K562 (cell line): ENCODE data around the gene ISY1. TPM values are rescaled to one million over a fixed set of nuclear protein-coding genes. Genes with fewer than 3 reads are reported as not detected.
A peak's percentile ranks its signal among the peaks of the same experiment; 100 is the strongest.

Experiments
- ATAC-seq: fragments of 200-7000 bp; cut with Tn5 transposase; 3 replicates; pipeline ENCODE4 v1.9.1; 2020; ENCODE audit warnings: moderate library complexity
- BruUV-seq: library from RNA; stranded (reverse); fragments of 400-500 nt; replicated peaks from 2 replicates; lab custom pipeline; 2021; lab: Mats Ljungman, UMichigan
- CTCF ChIA-PET: fragments of 300-600 bp; formaldehyde crosslinking; extraction: SDS; loops from one replicate; lab custom pipeline; 2021; ENCODE audit warnings: low intra/inter-chr PET ratio; lab: Yijun Ruan, JAX
- POLR2A ChIA-PET: fragments of 300-600, 350-650 bp; sonication (Branson Sonifier 250); formaldehyde crosslinking; extraction: SDS; loops from one replicate; lab custom pipeline; 2021; ENCODE audit warnings: antibody characterized with exemption, inconsistent platforms; lab: Yijun Ruan, JAX
- DNase-seq, 4 experiments: peaks; one replicate each; pipeline versions ENCODE4 v3.0.0 to v3.0.0-alpha.2; 2011 to 2018; ENCODE audit warnings: low spot score in 3 of 4, mixed read lengths in 3 of 4; ENCODE audit errors: extremely low read depth in 1 of 4
- FAIRE-seq: peaks from 2 replicates; lab custom pipeline; 2011; peaks lifted over from hg19 to GRCh38; lab: Jason Lieb, UNC
- H2AFZ ChIP-seq: 2 replicates; pipeline ENCODE4 v1.6.0; 2011; ENCODE audit warnings: low read depth, low read length, control low read depth, inconsistent platforms
- H3K27ac ChIP-seq: fragments of 200-600 bp; 3 replicates; pipeline ENCODE4 v1.8.0; 2011; ENCODE audit warnings: low read depth, mild to moderate bottlenecking, control low read depth, inconsistent platforms, low read length, moderate library complexity, mixed read lengths; ENCODE audit errors: extremely low read depth
- H3K27me3 ChIP-seq, 2 experiments: fragments of 300-600 bp in 1 of 2; 2 replicates in 1 of 2; 3 replicates in 1 of 2; pipeline versions ENCODE4 v1.6.0 to v1.8.0; 2011; ENCODE audit warnings: inconsistent platforms in 2 of 2, low read length in 2 of 2, mild to moderate bottlenecking in 1 of 2, mixed read lengths in 1 of 2, moderate library complexity in 1 of 2; ENCODE audit not compliant: control insufficient read depth in 2 of 2, insufficient read depth in 2 of 2
- H3K36me3 ChIP-seq: fragments of 300-600 bp; 3 replicates; pipeline ENCODE4 v1.8.0; 2011; ENCODE audit warnings: mild to moderate bottlenecking, low read length, inconsistent platforms; ENCODE audit not compliant: control insufficient read depth, insufficient read depth
- H3K4me1 ChIP-seq, 2 experiments: fragments of 200-600 bp in 1 of 2; replicated peaks in 1 of 2; 2 replicates in 1 of 2; 3 replicates in 1 of 2; pipeline versions ENCODE4 v1.5.1 to v1.8.0; 2011; ENCODE audit warnings: inconsistent platforms in 2 of 2, low read length in 2 of 2, mild to moderate bottlenecking in 1 of 2, mixed read lengths in 1 of 2, moderate library complexity in 1 of 2; ENCODE audit not compliant: control insufficient read depth in 2 of 2, insufficient read depth in 2 of 2
- H3K4me2 ChIP-seq: 2 replicates; pipeline ENCODE4 v1.6.1; 2011; ENCODE audit warnings: low read length, control low read depth, inconsistent platforms, mixed read lengths; ENCODE audit not compliant: insufficient read depth
- H3K4me3 ChIP-seq: fragments of 200-600 bp; sonication (generic), shearing (Covaris generic); 2 replicates; pipeline ENCODE4 v1.5.1; 2016; ENCODE audit warnings: control low read depth, inconsistent platforms
- H3K79me2 ChIP-seq: fragments of 200-600 bp; 3 replicates; pipeline ENCODE4 v1.8.0; 2011; ENCODE audit warnings: low read length, inconsistent platforms; ENCODE audit not compliant: control insufficient read depth, insufficient read depth
- H3K9ac ChIP-seq, 2 experiments: 2 replicates each; pipeline versions ENCODE4 v1.6.0 to v1.6.1; 2011; ENCODE audit warnings: low read depth in 2 of 2, low read length in 2 of 2, control low read depth in 1 of 2, inconsistent platforms in 1 of 2, mild to moderate bottlenecking in 1 of 2, mixed read lengths in 1 of 2; ENCODE audit not compliant: insufficient read depth in 1 of 2
- H3K9me1 ChIP-seq: one replicate; pipeline ENCODE4 v1.6.0; 2011; ENCODE audit warnings: inconsistent platforms, mild to moderate bottlenecking, low read length, moderate library complexity; ENCODE audit not compliant: control insufficient read depth, insufficient read depth
- H3K9me3 ChIP-seq: replicated peaks from 2 replicates; pipeline ENCODE4 v1.5.1; 2011; ENCODE audit warnings: low read depth, low read length, inconsistent platforms; ENCODE audit not compliant: control insufficient read depth, insufficient read depth
- H4K20me1 ChIP-seq: replicated peaks from 2 replicates; pipeline ENCODE4 v1.6.1; 2011; ENCODE audit warnings: low read length, inconsistent platforms, mixed read lengths; ENCODE audit not compliant: control insufficient read depth, insufficient read depth
- BRD9 ChIP-seq: fragments of 450-650 bp; IDR thresholded peaks from 2 replicates; pipeline ENCODE4 v1.6.1; 2018; ENCODE audit warnings: low read depth; ENCODE audit not compliant: partially characterized antibody
- CHD1 ChIP-seq: fragments of 200-600 bp; sonication (generic); IDR thresholded peaks from one replicate; pipeline ENCODE4 v1.6.1; 2012; ENCODE audit warnings: mild to moderate bottlenecking, moderate library complexity, low read length, inconsistent platforms
- CHD4 ChIP-seq: fragments of 200-600 bp; sonication (generic); IDR thresholded peaks from 3 replicates; pipeline ENCODE4 v1.6.1; 2012; ENCODE audit warnings: low read depth, mild to moderate bottlenecking, mixed read lengths, low read length, inconsistent platforms; ENCODE audit not compliant: insufficient read depth, insufficient replicate concordance, poor library complexity, severe bottlenecking
- HCFC1 ChIP-seq: IDR thresholded peaks from 2 replicates; pipeline ENCODE4 v1.6.1; 2012; ENCODE audit warnings: low read depth, low read length, improper control_type of control experiment
- IRF2 ChIP-seq: sonication (generic); formaldehyde crosslinking; IDR thresholded peaks from 2 replicates; pipeline ENCODE4 v1.8.1; 2022; ENCODE audit warnings: mild to moderate bottlenecking, missing genetic modification reagents
- KDM5B ChIP-seq: fragments of 200-600 bp; sonication (generic); IDR thresholded peaks from 2 replicates; pipeline ENCODE4 v1.6.1; 2012; ENCODE audit warnings: low read depth, mild to moderate bottlenecking, moderate library complexity, low read length, control low read depth, inconsistent platforms; ENCODE audit not compliant: insufficient replicate concordance
- MYBL2 ChIP-seq, 2 experiments: fragments of 450-650 bp in 1 of 2; sonication (generic) in 1 of 2; formaldehyde crosslinking in 1 of 2; IDR thresholded peaks; 2 replicates each; pipeline versions ENCODE4 v1.6.1 to v1.8.1; 2017 to 2022; ENCODE audit warnings: borderline replicate concordance in 1 of 2, inconsistent platforms in 1 of 2, low read depth in 1 of 2, mild to moderate bottlenecking in 1 of 2, missing genetic modification reagents in 1 of 2, moderate library complexity in 1 of 2
- PRPF4 ChIP-seq: fragments of 200-400 bp; formaldehyde crosslinking; IDR thresholded peaks from one replicate; pipeline ENCODE4 v1.6.1; 2017; ENCODE audit warnings: low read length, low read depth, mild to moderate bottlenecking; ENCODE audit not compliant: insufficient read depth, poor library complexity, severe bottlenecking
- SMAD1 ChIP-seq: fragments of 150-350 bp; IDR thresholded peaks from 2 replicates; pipeline ENCODE4 v1.6.1; 2014; ENCODE audit warnings: low read length, low read depth; ENCODE audit not compliant: partially characterized antibody
- SRSF9 ChIP-seq: fragments of 200-400 bp; formaldehyde crosslinking; IDR thresholded peaks from 2 replicates; pipeline ENCODE4 v1.6.1; 2017; ENCODE audit warnings: low read depth, low read length, borderline replicate concordance
- TAF1 ChIP-seq: IDR thresholded peaks from 2 replicates; pipeline ENCODE4 v1.6.1; 2011; ENCODE audit warnings: mild to moderate bottlenecking, low read length, moderate library complexity; ENCODE audit not compliant: insufficient read depth, control insufficient read depth, severe bottlenecking; ENCODE audit errors: extremely low read depth
- THAP12 ChIP-seq: fragments of 250-450 bp; sonication (Bioruptor Pico); IDR thresholded peaks from 2 replicates; pipeline ENCODE4 v1.9.0; 2021; ENCODE audit warnings: mild to moderate bottlenecking, inconsistent platforms
- ZBTB7A ChIP-seq: IDR thresholded peaks from 2 replicates; pipeline ENCODE4 v1.6.1; 2011; ENCODE audit warnings: low read depth, mild to moderate bottlenecking, low read length, moderate library complexity, borderline replicate concordance; ENCODE audit not compliant: control insufficient read depth
- ZFX ChIP-seq: sonication (generic); formaldehyde crosslinking; IDR thresholded peaks from 2 replicates; pipeline ENCODE4 v1.8.0; 2022; ENCODE audit warnings: mild to moderate bottlenecking, missing genetic modification reagents, moderate library complexity
- ZNF511 ChIP-seq: sonication (generic); formaldehyde crosslinking; IDR thresholded peaks from 2 replicates; pipeline ENCODE4 v1.8.0; 2022; ENCODE audit warnings: mild to moderate bottlenecking, missing genetic modification reagents
- ZNF764 ChIP-seq: fragments of 250-450 bp; sonication (Bioruptor Pico); IDR thresholded peaks from 2 replicates; pipeline ENCODE4 v1.4.0; 2020; ENCODE audit warnings: low read depth, mild to moderate bottlenecking, moderate library complexity
- WGBS: fragments of 100-300 bp; shearing (Covaris generic); methylation state at CpG from one replicate; pipeline ENCODE4 v1.1.6; 2016; ENCODE audit warnings: low coverage, mixed read lengths; ENCODE audit not compliant: insufficient coverage; ENCODE audit errors: missing lambda C conversion rate; 5-methylcytosine and 5-hydroxymethylcytosine counted together
- in situ Hi-C: fragments of 300-500 bp; cut with MboI; formaldehyde crosslinking; loops from 4 replicates; pipeline ENCODE4 v1.15.0; 2018; ENCODE audit warnings: inconsistent platforms, mixed read lengths
- intact Hi-C: fragments of 100-400 bp; cut with micrococcal nuclease; formaldehyde crosslinking; loops from 2 replicates; pipeline ENCODE4 v1.14.2; 2022
- polyA plus RNA-seq, 8 experiments: library from polyadenylated mRNA; depleted of rRNA in 4 of 8; stranded (reverse) in 5 of 8; unstranded in 3 of 8; fragments of >200 nt; fragmentation: Nextera tagmentation in 2 of 8; fragmentation: Illumina TruSeq in 1 of 8; extraction: Ambion mirVana in 2 of 8; extraction: Trizol in 1 of 8; gene quantifications; 2 replicates each; pipeline versions ENCODE4 v1.2.1 to v1.2.3, GENCODE V29; 2011 to 2014; ENCODE audit warnings: inconsistent platforms in 1 of 8, missing spikeins in 1 of 8
- total RNA-seq, 7 experiments: library from RNA; depleted of rRNA in 6 of 7; stranded (reverse); fragments of >200 nt in 6 of 7; fragmentation: Illumina TruSeq in 2 of 7; extraction: Trizol in 2 of 7; gene quantifications; 2 replicates each; pipeline versions ENCODE4 v1.2.1 to v1.2.3, GENCODE V29; 2011 to 2021; ENCODE audit warnings: low replicate concordance in 1 of 7
- TF ChIP-seq, protein P1 (sequence below): fragments of 450-650 bp; IDR thresholded peaks from 2 replicates; pipeline ENCODE4 v1.6.1; 2016; ENCODE audit warnings: borderline replicate concordance

ISY1 gene
- total and polyA plus RNA-seq, 9 of the 15 experiments (the other 6 are each of a cell fraction or from before 2014, with no cell fraction given), result 23.5 to 50.0 (median 32.9) TPM

DNA sequence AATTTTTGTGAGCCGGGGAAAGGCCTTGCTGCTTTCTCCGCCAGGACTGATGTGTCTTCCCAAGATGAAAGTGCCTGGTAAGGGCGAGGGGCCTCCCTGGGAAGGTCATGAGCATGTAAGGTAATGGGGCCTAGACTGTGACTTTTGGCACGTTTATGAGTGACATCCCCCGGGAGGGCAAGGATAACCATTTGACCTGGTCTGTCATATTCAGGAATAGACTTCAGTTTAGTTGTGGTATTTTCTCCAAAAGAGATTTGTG, 23.5 kb upstream of the ISY1 start:
- peaks cover 67% of the 10 kb centered on the region for H3K79me2 ChIP-seq
- ATAC-seq (peak; percentile 42), FAIRE-seq (no peak), DNase-seq (peak in 3 of 4 experiments; percentile 24 to 51 (median 37))
- H3K9ac ChIP-seq, result peak overlapping the region; percentile 97 to 99; a peak in 3 of 4 replicates
- intact Hi-C loops (loop anchor here (2.0 to 5.0 kb wide), 2 partner anchors 43 to 54 kb away; no protein-coding TSS in a partner anchor), in situ Hi-C loops (no loop called here)
- H2AFZ ChIP-seq, result peak overlapping the region; percentile 38
- no peaks in the 10 kb centered on the region for H3K9me1 ChIP-seq
- H3K27me3 ChIP-seq, result no peaks in the 10 kb centered on the region
- H3K36me3 ChIP-seq, result peaks cover 26% of the 10 kb centered on the region
- POLR2A ChIA-PET, result interaction anchor here (1.0 to 2.1 kb wide), 3 partner anchors 9 to 43 kb away, joined by 3 to 9 read pairs (median 5); no protein-coding TSS in a partner anchor
- no peaks in the 10 kb centered on the region for H3K9me3 ChIP-seq
- H3K4me2 ChIP-seq, result peak overlapping the region; percentile 94
- peak overlapping the region; percentile 73 for H3K4me3 ChIP-seq
- H3K4me1 ChIP-seq, result peaks cover 10 to 13% of the 10 kb centered on the region in 2 experiments; a peak in 4 of 5 replicates
- CTCF ChIA-PET, result no interaction called here
- peaks cover 23% of the 10 kb centered on the region for H4K20me1 ChIP-seq
- TSS peak; percentile 90 for BruUV-seq
- peak overlapping the region; percentile 90 for H3K27ac ChIP-seq
- 5% methylated on average over 5 of the region's 5 CpGs for WGBS
- TF ChIP-seq CHD4 (no peak), SMAD1 (no peak), PRPF4 (no peak), KDM5B (no peak), BRD9 (peak; percentile 13), THAP12 (no peak), ZFX (CRISPR knock-in tag) (no peak), ZBTB7A (0 out of 2 replicates have a peak, but pooled peaks have one; percentile 1), CHD1 (peak; percentile 69), TAF1 (no peak), MYBL2 (IDR thresholded peaks at IDR 0.05; ENCODE audit: low read depth) (no peak), MYBL2 (CRISPR knock-in tag; IDR thresholded peaks at IDR 0.05; ENCODE audit: borderline replicate concordance) (no peak), HCFC1 (no peak), IRF2 (no peak), ZNF764 (CRISPR knock-in tag) (no peak), ZNF511 (CRISPR knock-in tag) (no peak), SRSF9 (no peak)
- TF ChIP-seq, protein P1, sequence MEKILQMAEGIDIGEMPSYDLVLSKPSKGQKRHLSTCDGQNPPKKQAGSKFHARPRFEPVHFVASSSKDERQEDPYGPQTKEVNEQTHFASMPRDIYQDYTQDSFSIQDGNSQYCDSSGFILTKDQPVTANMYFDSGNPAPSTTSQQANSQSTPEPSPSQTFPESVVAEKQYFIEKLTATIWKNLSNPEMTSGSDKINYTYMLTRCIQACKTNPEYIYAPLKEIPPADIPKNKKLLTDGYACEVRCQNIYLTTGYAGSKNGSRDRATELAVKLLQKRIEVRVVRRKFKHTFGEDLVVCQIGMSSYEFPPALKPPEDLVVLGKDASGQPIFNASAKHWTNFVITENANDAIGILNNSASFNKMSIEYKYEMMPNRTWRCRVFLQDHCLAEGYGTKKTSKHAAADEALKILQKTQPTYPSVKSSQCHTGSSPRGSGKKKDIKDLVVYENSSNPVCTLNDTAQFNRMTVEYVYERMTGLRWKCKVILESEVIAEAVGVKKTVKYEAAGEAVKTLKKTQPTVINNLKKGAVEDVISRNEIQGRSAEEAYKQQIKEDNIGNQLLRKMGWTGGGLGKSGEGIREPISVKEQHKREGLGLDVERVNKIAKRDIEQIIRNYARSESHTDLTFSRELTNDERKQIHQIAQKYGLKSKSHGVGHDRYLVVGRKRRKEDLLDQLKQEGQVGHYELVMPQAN, result 0 out of 2 replicates have a peak, but pooled peaks have one; percentile 25
